ENCODE results near the gene BRDT. TPM values are rescaled to one million over a fixed set of nuclear protein-coding genes. Genes with fewer than 3 reads are reported as not detected.

The BRDT gene
- total RNA-seq, 3 donors from 2014 or later (not counting 1 experiment from before 2014, with no cell fraction given) = not detected

- Mint-ChIP-seq H3K27ac (no peak overlapping the region), H3K36me3 (no peaks in the 10 kb centered on the region), H3K9me3 (no peaks in the 10 kb centered on the region), H3K4me1 (no peaks in the 10 kb centered on the region), H3K4me3 (no peak overlapping the region), H3K27me3 (ENCODE audit: low read depth in 2 of 2) (peaks cover 0 to 8% of the 10 kb centered on the region in 2 donors)
- no peaks in the 10 kb centered on the region for H3K4me1 ChIP-seq (ENCODE audit: control insufficient read depth, insufficient read depth, low read length)
- no peak for DNase-seq
- no peak overlapping the region for H3K4me3 ChIP-seq (ENCODE audit: low read length)
- intact Hi-C loops (cut with micrococcal nuclease) = no loop called here
- ATAC-seq = no peak
- H3K9me3 ChIP-seq (ENCODE audit: control insufficient read depth, insufficient read depth, low read length) = no peaks in the 10 kb centered on the region
- WGBS (ENCODE audit: insufficient coverage) = 57% methylated on average over 1 of the region's 5 CpGs
- no peaks in the 10 kb centered on the region for H3K36me3 ChIP-seq (ENCODE audit: control insufficient read depth, insufficient read depth, low read length)
- H3K27me3 ChIP-seq (ENCODE audit: control insufficient read depth, insufficient read depth, low read length) = no peaks in the 10 kb centered on the region
- H3K27ac ChIP-seq (ENCODE audit: low read length) = no peak overlapping the region
- TF ChIP-seq CTCF (IDR thresholded peaks at IDR 0.05) = no peak
These were observed 9.7 kb downstream of the BRDT start for GRCh38 chr1:91958926-91959325.

- DNase-seq (no peak), ATAC-seq (no peak)
- Histone ChIP-seq H3K4me3 (ENCODE audit: low read length) (no peak overlapping the region), H3K27ac (ENCODE audit: low read length) (no peak overlapping the region), H3K36me3 (ENCODE audit: control insufficient read depth, insufficient read depth, low read length) (no peaks in the 10 kb centered on the region), H3K9me3 (ENCODE audit: control insufficient read depth, insufficient read depth, low read length) (no peaks in the 10 kb centered on the region), H3K4me1 (ENCODE audit: control insufficient read depth, insufficient read depth, low read length) (no peaks in the 10 kb centered on the region), H3K27me3 (ENCODE audit: control insufficient read depth, insufficient read depth, low read length) (no peaks in the 10 kb centered on the region)
- Mint-ChIP-seq H3K27ac (no peak overlapping the region), H3K4me3 (no peak overlapping the region), H3K9me3 (no peaks in the 10 kb centered on the region), H3K4me1 (no peaks in the 10 kb centered on the region), H3K36me3 (no peaks in the 10 kb centered on the region), H3K27me3 (ENCODE audit: low read depth in 2 of 2) (peaks cover 0 to 5% of the 10 kb centered on the region in 2 donors)
- TF ChIP-seq CTCF (IDR thresholded peaks at IDR 0.05) = no peak
- intact Hi-C loops (cut with micrococcal nuclease) = no loop called here
- 77% methylated on average over 1 of the region's 2 CpGs for WGBS (ENCODE audit: insufficient coverage)
These were observed 19.1 kb downstream of the BRDT start for GRCh38 chr1:91968334-91968733.

- DNase-seq (no peak), ATAC-seq (no peak)
- Histone ChIP-seq H3K27me3 (ENCODE audit: control insufficient read depth, insufficient read depth, low read length) (peaks cover 2% of the 10 kb centered on the region), H3K4me3 (ENCODE audit: low read length) (no peak overlapping the region), H3K9me3 (ENCODE audit: control insufficient read depth, insufficient read depth, low read length) (no peaks in the 10 kb centered on the region), H3K4me1 (ENCODE audit: control insufficient read depth, insufficient read depth, low read length) (no peaks in the 10 kb centered on the region), H3K27ac (ENCODE audit: low read length) (no peak overlapping the region), H3K36me3 (ENCODE audit: control insufficient read depth, insufficient read depth, low read length) (no peaks in the 10 kb centered on the region)
- Mint-ChIP-seq H3K4me1 (no peaks in the 10 kb centered on the region), H3K9me3 (no peaks in the 10 kb centered on the region), H3K27me3 (ENCODE audit: low read depth in 2 of 2) (peaks cover 6 to 23% of the 10 kb centered on the region in 2 donors), H3K36me3 (no peaks in the 10 kb centered on the region), H3K27ac (no peak overlapping the region), H3K4me3 (no peak overlapping the region)
- intact Hi-C loops (cut with micrococcal nuclease) = no loop called here
- 93% methylated on average over 6 of the region's 7 CpGs for WGBS (ENCODE audit: insufficient coverage)
- TF ChIP-seq CTCF (IDR thresholded peaks at IDR 0.05) = no peak
These were observed 30.2 kb downstream of the BRDT start for GRCh38 chr1:91979383-91979782.

- intact Hi-C loops (cut with micrococcal nuclease) = no loop called here
- Mint-ChIP-seq H3K4me3 (no peak overlapping the region), H3K27ac (no peak overlapping the region), H3K4me1 (no peaks in the 10 kb centered on the region), H3K36me3 (no peaks in the 10 kb centered on the region), H3K27me3 (ENCODE audit: low read depth in 2 of 2) (peaks cover 6 to 23% of the 10 kb centered on the region in 2 donors), H3K9me3 (no peaks in the 10 kb centered on the region)
- TF ChIP-seq CTCF (IDR thresholded peaks at IDR 0.05) = no peak
- H3K9me3 ChIP-seq (ENCODE audit: control insufficient read depth, insufficient read depth, low read length) = no peaks in the 10 kb centered on the region
- no peaks in the 10 kb centered on the region for H3K4me1 ChIP-seq (ENCODE audit: control insufficient read depth, insufficient read depth, low read length)
- H3K27ac ChIP-seq (ENCODE audit: low read length) = no peak overlapping the region
- H3K36me3 ChIP-seq (ENCODE audit: control insufficient read depth, insufficient read depth, low read length) = no peaks in the 10 kb centered on the region
- H3K27me3 ChIP-seq (ENCODE audit: control insufficient read depth, insufficient read depth, low read length) = peaks cover 2% of the 10 kb centered on the region
- DNase-seq = no peak
- H3K4me3 ChIP-seq (ENCODE audit: low read length) = no peak overlapping the region
- WGBS (ENCODE audit: insufficient coverage) = 100% methylated on average over 2 of the region's 3 CpGs
- no peak for ATAC-seq
These were observed 31.5 kb downstream of the BRDT start for GRCh38 chr1:91980663-91981062.
